Prostate gland (tissue), 2 donors: ENCODE results near the gene CD151.

Experiments
- CTCF ChIP-seq, 4 experiments: fragments of 200-600 bp in 2 of 4; fragments of 450-650 bp in 2 of 4; sonication (generic) in 2 of 4; IDR thresholded peaks; 1 replicate in 3 of 4; 2 replicates in 1 of 4; pipeline ENCODE4 v1.5.1; 2016 to 2019; ENCODE audit warnings: antibody characterized with exemption in 4 of 4, mild to moderate bottlenecking in 2 of 4, moderate library complexity in 2 of 4
- POLR2A ChIP-seq: fragments of 450-650 bp; IDR thresholded peaks from one replicate; pipeline ENCODE4 v1.6.1; 2016; ENCODE audit warnings: antibody characterized with exemption, mild to moderate bottlenecking
- POLR2AphosphoS5 ChIP-seq: sonication (generic); formaldehyde crosslinking; IDR thresholded peaks from one replicate; pipeline ENCODE4 v1.6.1; 2017; ENCODE audit warnings: antibody characterized with exemption

- no peak for TF ChIP-seq CTCF (IDR thresholded peaks at IDR 0.05)
- TF ChIP-seq POLR2AphosphoS5 = no peak
- TF ChIP-seq POLR2A = no peak
Observed at GRCh38 chr11:839280-839623, 6.5 kb downstream of the CD151 start.
